Measurements from ENCODE around the gene ADGRF4.
"Not testable (repeated sequence)": the region's sequence is repeated elsewhere in the genome, so short reads cannot be mapped to it uniquely, and the experiment has no call there.

The ADGRF4 gene

DNA sequence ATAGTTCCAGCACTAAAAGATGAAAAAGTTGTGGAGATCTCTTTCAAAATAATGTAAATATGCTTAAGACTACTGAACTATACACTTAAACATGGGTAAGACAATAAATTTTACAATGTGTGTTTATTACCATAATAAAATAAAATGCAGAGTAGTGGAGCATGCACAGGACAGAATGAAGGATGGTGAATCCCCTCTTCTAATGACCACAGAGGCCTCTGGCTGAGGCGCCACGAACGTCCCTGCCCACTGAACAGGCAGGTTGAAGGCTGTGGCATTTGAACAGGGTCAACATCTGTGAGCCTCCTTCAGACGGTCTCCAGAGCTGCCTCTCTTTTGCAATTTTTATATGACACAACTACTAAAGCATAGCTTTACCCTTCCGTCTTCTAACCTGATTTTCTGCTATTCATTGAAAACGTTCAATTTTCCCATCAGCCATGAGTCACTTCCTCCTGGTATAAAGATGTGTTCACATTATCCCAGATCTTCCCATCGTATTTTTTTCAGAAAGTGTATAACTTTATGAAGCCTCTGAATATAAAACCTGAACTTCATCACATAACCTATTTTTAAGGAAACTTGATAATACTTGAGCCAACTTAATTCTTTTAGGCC, 37.8 kb downstream of the ADGRF4 start:
- no peak for DNase-seq

DNA sequence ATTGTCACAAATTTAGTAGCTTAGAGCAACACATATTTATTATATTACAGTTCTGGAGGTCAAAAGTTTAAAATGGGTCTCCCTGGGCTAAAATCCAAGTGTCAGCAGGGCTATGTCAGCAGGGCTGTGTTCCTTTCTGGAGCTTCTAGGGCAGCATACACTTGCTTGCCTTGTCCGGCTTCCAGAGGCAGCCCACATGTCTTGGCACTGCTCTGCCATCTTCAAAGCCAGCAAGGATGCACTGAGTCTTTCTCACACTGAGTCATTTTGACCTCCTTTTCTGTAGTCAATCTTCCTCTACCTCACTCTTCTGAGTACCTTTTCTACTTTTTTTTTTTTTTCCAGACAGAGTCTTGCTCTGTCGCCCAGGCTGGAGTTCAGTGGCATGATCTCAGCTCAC, 39.0 kb downstream of the ADGRF4 start:
- no peak for DNase-seq

DNA sequence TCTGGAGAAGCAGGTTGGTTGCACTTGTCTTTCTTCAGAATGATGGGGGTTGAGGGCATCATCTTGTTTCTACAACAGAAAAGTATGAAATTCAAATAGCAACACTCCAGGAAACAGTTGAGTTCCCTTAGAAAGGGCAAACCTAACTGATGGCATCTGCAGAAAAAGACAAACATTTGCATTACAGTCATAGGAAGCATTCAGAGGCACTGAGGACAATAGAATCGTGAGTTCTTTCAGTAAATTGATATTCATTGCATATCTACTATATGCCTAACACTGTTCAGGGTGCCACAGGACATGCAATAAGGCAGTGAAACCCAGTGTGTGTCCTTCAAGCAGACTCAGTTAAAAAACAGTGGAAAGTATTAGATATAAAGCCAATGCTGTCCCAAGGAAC, 42.3 kb downstream of the ADGRF4 start:
- DNase-seq, result no peak

DNA sequence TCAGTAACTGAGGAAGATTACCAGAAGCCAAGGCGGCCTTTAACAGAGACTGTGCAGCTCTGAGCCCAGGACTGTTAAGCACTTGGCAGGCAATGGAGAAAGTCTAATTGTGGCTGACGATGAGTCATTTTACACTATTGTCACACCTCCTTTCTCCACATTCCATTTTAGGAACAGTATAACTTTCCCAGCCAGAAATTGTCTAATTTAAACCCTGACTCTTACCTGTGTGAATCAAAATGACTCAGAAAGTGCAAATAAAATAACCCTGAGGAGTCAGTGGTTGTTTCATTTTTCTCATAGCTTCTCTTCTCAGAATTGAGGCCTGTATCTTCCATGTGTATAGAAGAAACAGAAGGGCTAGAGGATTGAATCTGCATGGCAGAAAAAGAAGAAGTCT, 43.4 kb downstream of the ADGRF4 start:
- DNase-seq, result no peak

DNA sequence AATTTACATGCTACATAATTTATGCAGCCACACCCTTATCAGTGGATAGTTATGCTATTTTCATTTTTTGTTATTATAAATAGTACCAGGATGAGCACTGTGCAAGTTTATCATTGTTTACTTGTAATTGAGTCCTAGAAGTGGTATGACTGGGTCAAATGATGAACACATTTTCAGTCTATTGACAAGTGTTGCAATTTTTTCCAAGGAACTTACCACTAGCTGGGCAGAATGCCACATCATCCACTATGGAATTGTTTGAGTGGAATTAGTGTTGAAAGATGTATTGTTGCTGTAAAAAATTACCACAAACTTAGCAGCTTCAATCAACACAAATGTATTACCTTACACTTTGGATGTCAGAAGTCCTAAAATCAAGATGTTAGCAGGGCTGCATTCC, 45.4 kb downstream of the ADGRF4 start:
- no peak for DNase-seq

DNA sequence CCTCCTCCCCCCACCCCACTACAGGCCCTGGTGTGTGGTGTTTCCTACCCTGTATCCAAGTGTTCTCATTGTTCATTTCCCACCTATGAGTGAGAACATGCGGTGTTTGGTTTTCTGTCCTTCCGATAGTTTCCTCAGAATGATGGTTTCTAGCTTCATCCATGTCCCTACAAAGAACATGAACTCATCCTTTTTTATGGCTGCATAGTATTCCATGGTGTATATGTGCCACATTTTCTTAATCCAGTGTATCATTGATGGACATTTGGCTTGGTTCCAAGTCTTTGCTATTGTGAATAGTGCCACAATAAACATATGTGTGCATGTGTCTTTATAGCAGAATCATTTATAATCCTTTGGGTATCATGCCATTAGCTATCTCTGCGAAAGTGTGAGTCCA, 46.9 kb downstream of the ADGRF4 start:
- not testable (repeated sequence) for DNase-seq

DNA sequence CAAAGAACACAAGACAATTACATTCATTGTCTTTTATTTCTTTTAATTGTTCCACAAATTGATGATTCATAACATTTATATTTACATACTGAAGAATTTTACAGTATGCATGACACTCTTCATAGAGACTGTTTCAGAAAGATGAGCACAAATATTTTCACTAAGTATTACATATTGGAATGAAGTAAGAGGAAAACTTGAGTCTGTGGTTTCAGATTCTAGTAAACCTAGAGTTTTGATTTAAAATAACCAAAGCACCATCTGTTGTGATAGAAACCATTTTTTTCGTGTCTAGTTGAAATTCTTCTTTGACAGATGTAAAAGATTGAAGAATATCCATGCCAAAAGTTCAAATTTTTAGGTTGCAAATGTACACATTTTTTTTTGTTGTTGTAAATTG, 51.4 kb downstream of the ADGRF4 start:
- no peak for DNase-seq

DNA sequence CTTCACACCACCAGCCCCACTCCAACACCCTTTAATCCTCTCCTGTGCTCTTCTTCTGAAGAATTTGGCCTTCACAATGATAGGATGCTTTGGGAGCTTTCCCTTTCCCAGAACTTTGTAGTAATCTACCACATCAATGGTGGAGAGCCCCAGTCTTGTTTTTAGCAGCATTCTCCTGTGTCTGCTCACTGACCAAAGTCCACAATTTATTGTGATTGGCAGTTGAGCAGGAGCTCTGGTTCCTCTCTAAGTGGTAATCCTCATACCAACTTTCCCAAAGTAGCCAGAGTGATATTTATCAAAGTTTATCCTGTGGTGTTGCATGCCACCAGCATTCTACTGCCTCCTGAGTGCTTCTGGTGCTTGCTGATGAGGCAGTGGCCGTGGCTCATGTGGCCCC, 54.4 kb downstream of the ADGRF4 start:
- no peak for DNase-seq

DNA sequence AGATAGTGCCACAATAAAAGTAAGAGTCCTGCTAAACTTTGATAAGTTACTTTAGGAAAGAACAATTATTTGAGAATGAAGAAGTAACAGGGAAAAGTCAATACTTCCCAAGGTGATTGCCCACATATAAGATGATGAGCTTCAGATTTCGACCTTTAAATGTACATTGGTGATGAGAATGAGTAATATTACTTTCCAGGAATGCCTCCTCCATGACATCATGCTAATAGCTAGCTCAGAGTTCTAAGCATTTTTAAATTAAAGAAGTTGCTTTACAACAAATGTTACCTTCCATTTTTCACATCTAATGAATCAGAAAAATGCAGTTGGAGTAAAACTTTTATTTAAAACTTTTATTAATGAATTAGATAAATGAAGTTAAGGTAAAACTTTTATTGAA, 61.0 kb downstream of the ADGRF4 start:
- no peak for DNase-seq

DNA sequence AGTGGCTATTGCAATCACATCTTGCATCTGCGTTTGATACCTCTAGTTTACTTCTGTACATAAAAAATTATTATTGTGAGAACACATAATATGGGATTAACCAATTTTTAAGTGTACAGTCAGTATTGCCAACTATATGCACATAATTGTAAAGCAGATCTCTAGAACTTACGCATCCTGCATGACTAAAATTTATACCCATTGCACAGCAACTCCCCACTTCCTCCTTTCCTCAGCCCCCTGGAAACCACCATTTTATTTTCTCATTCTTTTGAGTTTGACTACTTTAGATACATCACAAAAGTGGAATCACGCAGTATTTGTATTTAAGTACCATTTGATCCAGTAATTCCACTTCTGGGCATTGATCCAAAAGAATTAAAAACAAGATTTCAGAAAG, 64.1 kb downstream of the ADGRF4 start:
- no peak for DNase-seq

DNA sequence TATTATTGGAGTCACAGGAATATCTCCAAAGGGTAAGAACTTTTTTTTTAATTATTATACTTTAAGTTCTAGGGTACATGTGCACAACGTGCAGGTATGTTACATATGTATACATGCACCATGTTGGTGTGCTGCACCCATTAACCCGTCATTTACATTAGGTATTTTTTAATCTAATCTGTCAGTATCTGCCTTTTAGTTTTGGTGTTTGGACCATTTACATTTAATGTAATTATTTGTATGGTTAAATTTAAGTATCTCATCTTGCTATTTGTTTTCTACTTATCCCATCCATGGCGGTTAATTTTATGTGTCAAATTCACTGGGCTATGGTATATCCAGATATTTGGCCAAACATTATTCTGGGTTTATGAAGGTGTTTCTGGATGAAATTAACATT, 68.1 kb downstream of the ADGRF4 start:
- DNase-seq, result no peak

DNA sequence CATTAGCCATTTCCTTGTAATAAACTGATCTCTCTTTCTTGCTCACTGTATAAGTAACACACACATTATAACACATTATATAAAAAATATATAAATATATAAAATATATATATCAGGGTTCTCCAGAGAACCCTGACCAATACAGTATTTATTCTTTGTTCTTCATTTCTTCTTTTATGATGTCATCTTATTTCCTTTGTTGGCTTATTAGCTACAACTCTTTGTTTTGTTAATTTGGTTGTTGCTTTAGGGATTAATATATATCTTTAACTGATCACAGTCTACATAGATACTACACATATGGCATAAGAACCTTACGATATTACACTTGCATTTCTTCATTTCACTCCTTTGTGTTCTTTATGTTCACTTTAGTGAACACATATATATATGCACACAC, 68.7 kb downstream of the ADGRF4 start:
- DNase-seq, result no peak

DNA sequence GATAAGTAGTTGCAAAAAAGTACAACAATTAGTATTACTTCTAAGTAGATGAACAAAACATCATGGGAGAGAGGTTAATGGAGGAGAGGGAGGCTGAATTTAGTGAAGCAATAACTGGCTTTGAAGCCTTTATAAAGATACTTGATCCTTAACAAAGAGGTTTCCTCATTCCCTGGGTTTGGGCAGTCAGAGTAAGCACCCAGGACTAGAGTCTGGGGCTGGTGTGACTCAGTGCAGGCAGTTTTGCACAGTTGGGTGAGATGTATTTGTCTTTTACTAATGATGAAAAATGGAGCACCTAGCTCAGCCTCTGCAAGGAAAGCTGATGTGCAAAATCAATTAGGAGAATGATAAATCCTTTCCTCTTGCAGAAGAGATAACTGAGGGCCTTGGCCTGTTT, 71.6 kb downstream of the ADGRF4 start:
- DNase-seq, result no peak

Measured in SIG-M5 (cell line).